Suprapubic skin (tissue), 4 donors: ENCODE measurements around the gene DGCR8. TPM values are rescaled to one million over a fixed set of nuclear protein-coding genes. Genes with fewer than 3 reads are reported as not detected.

Experiments used
- DNase-seq, 2 donors: peaks; one replicate each; pipeline ENCODE4 v3.0.0-alpha.2; 2019; ENCODE audit warnings: low spot score in 2 of 2
- H3K27ac ChIP-seq: fragments of 200-600 bp; sonication (generic); one replicate; pipeline ENCODE4 v1.5.1; 2019
- H3K27me3 ChIP-seq: fragments of 200-600 bp; sonication (generic); one replicate; pipeline ENCODE4 v1.5.1; 2019
- H3K36me3 ChIP-seq: fragments of 200-600 bp; sonication (generic); one replicate; pipeline ENCODE4 v1.5.1; 2019
- H3K4me1 ChIP-seq: fragments of 200-600 bp; sonication (generic); one replicate; pipeline ENCODE4 v1.5.1; 2019
- H3K4me3 ChIP-seq: fragments of 200-600 bp; sonication (generic); one replicate; pipeline ENCODE4 v1.5.1; 2019; ENCODE audit warnings: mild to moderate bottlenecking
- H3K9me3 ChIP-seq: fragments of 200-600 bp; sonication (generic); one replicate; pipeline ENCODE4 v1.5.1; 2019
- EP300 ChIP-seq: sonication (generic); formaldehyde crosslinking; IDR thresholded peaks from one replicate; pipeline ENCODE4 v1.6.1; 2017; ENCODE audit warnings: antibody characterized with exemption
- POLR2A ChIP-seq, 2 donors: fragments of 450-650 bp; IDR thresholded peaks; one replicate each; pipeline ENCODE4 v1.6.1; 2017; ENCODE audit warnings: antibody characterized with exemption in 2 of 2, mild to moderate bottlenecking in 2 of 2, moderate library complexity in 2 of 2
- POLR2AphosphoS5 ChIP-seq, 3 donors: sonication (generic); formaldehyde crosslinking; IDR thresholded peaks; one replicate each; pipeline ENCODE4 v1.6.1; 2017; ENCODE audit warnings: antibody characterized with exemption in 3 of 3
- WGBS: methylation state at CpG from one replicate; pipeline ENCODE4 v1.1.5; 2018; 5-methylcytosine and 5-hydroxymethylcytosine counted together
- total RNA-seq, 4 donors: library from RNA; depleted of rRNA; stranded (reverse); fragments of >200 nt; gene quantifications; one replicate each; pipeline ENCODE4 v1.1.0, GENCODE V29; 2016
- TF ChIP-seq, protein P1 (sequence below), 2 donors: fragments of 200-600 bp in 1 of 2; fragments of 450-650 bp in 1 of 2; sonication (generic) in 1 of 2; IDR thresholded peaks; one replicate each; pipeline ENCODE4 v1.5.1; 2016 to 2019; ENCODE audit warnings: antibody characterized with exemption in 2 of 2, mild to moderate bottlenecking in 1 of 2, moderate library complexity in 1 of 2

Gene DGCR8
- total RNA-seq, 4 donors from 2014 or later = 22.4 to 69.1 (median 38.0) TPM

GRCh38 chr22:20147237-20147988, 67.4 kb downstream of the DGCR8 start:
- peaks cover 48% of the 10 kb centered on the region for H3K36me3 ChIP-seq
- no peak for DNase-seq
- no peaks in the 10 kb centered on the region for H3K9me3 ChIP-seq
- TF ChIP-seq POLR2AphosphoS5 (IDR thresholded peaks at IDR 0.05) (no peak), POLR2A (IDR thresholded peaks at IDR 0.05) (no peak), EP300 (no peak)
- TF ChIP-seq, protein P1, sequence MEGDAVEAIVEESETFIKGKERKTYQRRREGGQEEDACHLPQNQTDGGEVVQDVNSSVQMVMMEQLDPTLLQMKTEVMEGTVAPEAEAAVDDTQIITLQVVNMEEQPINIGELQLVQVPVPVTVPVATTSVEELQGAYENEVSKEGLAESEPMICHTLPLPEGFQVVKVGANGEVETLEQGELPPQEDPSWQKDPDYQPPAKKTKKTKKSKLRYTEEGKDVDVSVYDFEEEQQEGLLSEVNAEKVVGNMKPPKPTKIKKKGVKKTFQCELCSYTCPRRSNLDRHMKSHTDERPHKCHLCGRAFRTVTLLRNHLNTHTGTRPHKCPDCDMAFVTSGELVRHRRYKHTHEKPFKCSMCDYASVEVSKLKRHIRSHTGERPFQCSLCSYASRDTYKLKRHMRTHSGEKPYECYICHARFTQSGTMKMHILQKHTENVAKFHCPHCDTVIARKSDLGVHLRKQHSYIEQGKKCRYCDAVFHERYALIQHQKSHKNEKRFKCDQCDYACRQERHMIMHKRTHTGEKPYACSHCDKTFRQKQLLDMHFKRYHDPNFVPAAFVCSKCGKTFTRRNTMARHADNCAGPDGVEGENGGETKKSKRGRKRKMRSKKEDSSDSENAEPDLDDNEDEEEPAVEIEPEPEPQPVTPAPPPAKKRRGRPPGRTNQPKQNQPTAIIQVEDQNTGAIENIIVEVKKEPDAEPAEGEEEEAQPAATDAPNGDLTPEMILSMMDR (IDR thresholded peaks at IDR 0.05) = no peak
- 92% methylated on average over 3 of the region's 14 CpGs for WGBS
- H3K4me3 ChIP-seq = no peak overlapping the region
- H3K27me3 ChIP-seq = no peaks in the 10 kb centered on the region
- no peaks in the 10 kb centered on the region for H3K4me1 ChIP-seq
- H3K27ac ChIP-seq = no peak overlapping the region

- Histone ChIP-seq H3K4me1 (no peaks in the 10 kb centered on the region), H3K9me3 (no peaks in the 10 kb centered on the region), H3K27me3 (no peaks in the 10 kb centered on the region), H3K4me3 (no peak overlapping the region), H3K27ac (no peak overlapping the region), H3K36me3 (peaks cover 39% of the 10 kb centered on the region)
- TF ChIP-seq POLR2AphosphoS5 (IDR thresholded peaks at IDR 0.05) (no peak), EP300 (no peak), POLR2A (IDR thresholded peaks at IDR 0.05) (no peak)
- TF ChIP-seq, protein P1 (IDR thresholded peaks at IDR 0.05) = no peak
- no peak for DNase-seq
- 100% methylated on average over 1 of the region's 18 CpGs for WGBS
Measured at GRCh38 chr22:20148414-20148813, 68.4 kb downstream of the DGCR8 start.

DNA sequence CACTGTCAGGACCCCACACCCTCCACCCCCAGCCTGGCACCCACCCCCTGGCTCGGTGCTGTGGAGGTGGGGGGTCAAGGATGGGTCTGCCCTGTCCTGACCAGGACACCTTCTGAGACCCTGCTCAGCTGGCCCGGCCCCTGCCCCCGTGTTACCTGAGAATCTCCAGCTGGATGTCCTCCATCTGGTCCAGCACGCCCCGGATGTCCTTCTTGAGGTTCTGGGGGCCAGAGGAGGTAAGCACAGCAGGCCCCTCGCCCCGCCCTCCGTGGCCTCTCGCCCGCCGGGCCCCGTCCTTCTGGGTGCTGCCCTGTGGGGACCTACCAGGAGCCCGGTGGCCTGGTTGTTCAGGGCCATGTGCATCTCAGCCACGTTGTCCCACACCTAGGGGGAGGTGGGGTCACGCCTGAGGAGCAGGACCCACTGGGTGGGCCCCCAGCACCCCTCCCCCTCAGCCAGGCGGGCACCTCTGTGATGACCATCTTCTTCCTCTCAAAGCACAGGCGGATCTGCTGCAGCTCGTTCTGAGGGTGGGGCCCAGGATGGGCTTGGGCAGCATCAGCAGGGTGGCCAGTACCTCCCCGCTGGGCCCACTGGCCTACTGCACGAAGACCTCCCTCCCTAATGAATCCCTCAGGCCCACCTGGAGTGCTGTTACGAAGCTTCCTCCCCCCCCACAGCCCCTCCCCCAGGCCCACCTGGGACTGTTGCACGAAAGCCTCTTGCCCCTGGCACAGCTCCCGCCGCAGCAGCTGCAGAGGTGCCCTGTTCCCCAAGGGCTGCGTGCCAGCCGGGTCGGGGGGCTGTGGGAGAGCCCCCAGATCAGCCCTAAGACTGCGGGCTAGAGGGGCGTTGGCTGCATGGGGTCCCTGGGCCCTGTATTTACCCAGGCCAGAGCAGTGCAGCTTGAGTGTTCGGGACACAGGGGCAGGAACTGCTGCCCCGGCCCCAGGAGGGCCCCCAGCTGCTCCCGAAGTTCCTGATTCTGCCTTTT, 69.5 kb downstream of the DGCR8 start:
- Histone ChIP-seq H3K9me3 (no peaks in the 10 kb centered on the region), H3K4me1 (peaks cover 5% of the 10 kb centered on the region), H3K4me3 (no peak overlapping the region), H3K36me3 (peaks cover 27% of the 10 kb centered on the region), H3K27me3 (no peaks in the 10 kb centered on the region), H3K27ac (no peak overlapping the region)
- no peak for TF ChIP-seq EP300
- TF ChIP-seq POLR2AphosphoS5 (IDR thresholded peaks at IDR 0.05) = no peak
- TF ChIP-seq, protein P1 (IDR thresholded peaks at IDR 0.05) = no peak
- TF ChIP-seq POLR2A (IDR thresholded peaks at IDR 0.05) = no peak
- no peak for DNase-seq
- WGBS = 21% methylated on average over 6 of the region's 32 CpGs

- 89% methylated on average over 4 of the region's 14 CpGs for WGBS
Measured at GRCh38 chr22:20150381-20151275, 70.6 kb downstream of the DGCR8 start, which contains the start of gene CCDC188. Gene CCDC188 (minus strand): TSS chr22:20151055. CDS start chr22:20150986, 69 bp downstream.

More at GRCh38 chr22:20150381-20151275, 70.6 kb downstream of the DGCR8 start, which contains the start of gene CCDC188:
- Histone ChIP-seq H3K36me3 (peaks cover 17% of the 10 kb centered on the region), H3K27me3 (no peaks in the 10 kb centered on the region), H3K9me3 (no peaks in the 10 kb centered on the region), H3K4me1 (peaks cover 12% of the 10 kb centered on the region), H3K4me3 (no peak within 1 kb of the TSS), H3K27ac (no peak within 1 kb of the TSS)
- TF ChIP-seq EP300 (no peak), POLR2A (IDR thresholded peaks at IDR 0.05) (no peak), POLR2AphosphoS5 (IDR thresholded peaks at IDR 0.05) (no peak)
- TF ChIP-seq, protein P1 (IDR thresholded peaks at IDR 0.05) = no peak
- no peak for DNase-seq
